ENCODE results near the gene ELOVL7. TPM values are rescaled to one million over a fixed set of nuclear protein-coding genes. Genes with fewer than 3 reads are reported as not detected.
"Not testable (repeated sequence)": the region's sequence is repeated elsewhere in the genome, so short reads cannot be mapped to it uniquely, and the experiment has no call there.

The ELOVL7 gene
- total RNA-seq, 1 donor from 2014 or later = 17.5 TPM

DNA sequence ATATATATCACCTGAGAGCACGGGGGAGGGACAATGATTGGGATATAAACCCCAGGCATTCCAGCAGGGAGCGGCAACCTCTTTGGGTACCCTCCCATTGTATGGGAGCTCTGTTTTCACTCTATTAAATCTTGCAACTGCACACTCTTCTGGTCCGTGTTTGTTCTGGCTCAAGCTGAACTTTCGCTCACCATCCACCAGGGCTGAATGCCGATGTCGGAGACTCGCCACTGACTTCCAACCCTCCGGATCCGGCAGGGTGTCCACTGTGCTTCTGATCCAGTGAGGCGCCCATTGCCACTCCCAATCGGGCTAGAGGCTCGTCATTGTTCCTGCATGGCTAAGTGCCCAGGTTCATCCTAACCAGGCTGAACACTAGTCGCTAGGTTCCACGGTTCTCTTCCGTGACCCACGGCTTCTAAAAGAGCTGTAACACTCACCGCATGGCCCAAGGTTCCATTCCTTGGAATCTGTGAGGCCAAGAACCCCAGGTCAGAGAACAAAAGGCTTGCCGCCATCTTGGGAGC lies 48.6 kb downstream of the ELOVL7 start:
- not testable (repeated sequence) for DNase-seq (ENCODE audit: low read depth)

DNA sequence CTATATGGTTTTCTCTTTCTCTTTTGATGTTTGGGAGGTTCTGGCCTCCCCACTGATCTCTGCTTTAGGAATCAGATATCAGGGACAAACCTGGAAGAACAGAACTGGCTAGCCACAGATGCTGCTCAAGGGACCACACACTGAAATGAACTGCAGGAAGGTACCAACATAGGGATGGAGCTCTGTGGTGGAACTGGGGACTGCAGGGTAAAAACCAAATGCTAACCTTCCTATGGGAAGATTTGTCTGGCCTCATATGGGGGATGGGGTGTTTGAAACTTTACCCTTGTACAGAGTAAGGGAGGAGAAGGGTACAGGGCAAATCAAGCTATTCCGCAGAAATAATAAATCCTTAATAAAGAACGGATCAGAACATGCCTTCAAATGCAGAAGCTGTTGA lies 49.4 kb downstream of the ELOVL7 start:
- no peak for DNase-seq (ENCODE audit: low read depth)

DNA sequence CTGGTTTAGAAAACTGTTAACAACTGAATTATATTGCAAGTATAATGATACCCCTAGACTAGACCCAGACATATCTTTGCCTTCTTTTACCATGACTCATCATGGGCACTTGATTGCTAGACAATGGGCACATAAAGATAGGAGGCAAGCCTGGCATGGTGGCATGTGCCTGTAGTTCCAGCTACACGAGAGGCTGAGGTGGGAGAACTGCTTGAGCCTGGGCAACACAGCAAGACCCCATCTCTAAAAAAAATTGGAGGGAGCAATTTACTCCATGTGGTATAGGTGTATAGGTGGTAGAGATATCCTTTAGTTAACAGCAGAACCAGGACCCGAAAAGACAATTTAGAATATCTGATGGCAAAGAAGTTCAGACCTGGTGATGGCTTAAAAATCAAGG lies 51.6 kb downstream of the ELOVL7 start:
- no peak for DNase-seq (ENCODE audit: low read depth)

DNA sequence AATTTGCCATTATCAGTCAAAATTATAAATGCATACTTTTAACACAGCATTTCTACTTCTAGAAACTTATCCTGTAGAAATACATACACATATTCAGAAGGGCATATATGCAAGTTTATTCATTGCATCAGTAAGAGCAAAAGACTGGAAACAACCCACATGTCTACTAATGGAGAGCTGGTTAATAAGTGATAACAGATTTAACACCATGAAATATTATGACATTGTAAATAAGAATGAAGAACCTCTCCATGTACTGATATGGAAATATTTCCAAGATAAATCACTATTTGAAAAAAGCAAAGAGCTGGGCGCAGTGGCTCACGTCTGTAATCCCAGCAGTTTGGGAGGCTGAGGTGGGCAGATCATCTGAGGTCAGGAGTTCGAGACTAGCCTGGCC lies 54.5 kb downstream of the ELOVL7 start:
- DNase-seq (ENCODE audit: low read depth) = peak; percentile 9

DNA sequence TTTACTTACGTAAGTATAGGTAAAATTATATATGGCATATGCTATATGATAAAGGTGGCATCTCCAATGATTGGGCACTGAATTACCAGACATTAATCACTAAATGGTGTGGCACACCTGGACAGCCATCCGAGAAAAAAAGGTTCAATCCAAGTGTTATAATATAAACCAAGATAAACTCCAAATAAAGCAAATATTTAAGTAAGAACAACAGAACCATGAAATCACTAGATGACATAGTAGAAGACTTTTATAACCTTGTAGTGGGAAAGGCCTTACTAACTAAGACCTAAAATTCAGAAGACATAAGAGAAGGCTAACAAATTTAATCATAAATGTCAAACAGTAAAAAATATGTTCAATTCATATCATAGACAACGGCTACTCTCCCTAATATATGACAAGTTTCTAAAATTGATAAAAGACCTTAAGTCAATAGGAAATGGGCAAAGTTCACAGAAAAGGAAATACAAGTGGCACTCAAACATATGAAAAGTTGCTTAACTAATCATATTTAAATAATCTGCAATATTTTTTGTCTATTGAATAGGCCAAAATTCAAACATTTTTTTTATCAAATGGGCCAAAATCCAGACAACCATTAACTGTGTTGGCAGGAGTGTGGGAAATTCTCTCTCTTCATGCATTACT lies 55.1 kb downstream of the ELOVL7 start:
- DNase-seq (ENCODE audit: low read depth) = no peak

DNA sequence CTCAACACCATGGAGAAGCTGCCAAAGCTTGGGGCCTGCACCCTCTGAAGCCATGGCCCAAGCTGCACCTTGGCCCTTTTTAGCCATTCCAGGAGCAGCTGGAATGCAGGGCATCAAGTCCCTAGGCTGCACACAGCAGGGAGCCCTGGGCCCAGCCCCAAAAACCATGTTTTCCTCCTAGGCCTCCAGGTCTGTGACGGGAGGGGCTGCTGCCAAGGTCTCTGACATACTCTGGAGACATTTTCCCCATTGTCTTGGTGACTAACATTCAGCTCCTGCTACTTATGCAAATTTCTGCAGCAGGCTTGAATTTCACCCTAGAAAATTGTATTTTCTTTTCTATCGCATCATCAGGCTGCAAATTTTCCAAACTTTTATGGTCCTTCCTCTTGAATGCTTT lies 64.6 kb downstream of the ELOVL7 start:
- DNase-seq (ENCODE audit: low read depth) = peak; percentile 25

DNA sequence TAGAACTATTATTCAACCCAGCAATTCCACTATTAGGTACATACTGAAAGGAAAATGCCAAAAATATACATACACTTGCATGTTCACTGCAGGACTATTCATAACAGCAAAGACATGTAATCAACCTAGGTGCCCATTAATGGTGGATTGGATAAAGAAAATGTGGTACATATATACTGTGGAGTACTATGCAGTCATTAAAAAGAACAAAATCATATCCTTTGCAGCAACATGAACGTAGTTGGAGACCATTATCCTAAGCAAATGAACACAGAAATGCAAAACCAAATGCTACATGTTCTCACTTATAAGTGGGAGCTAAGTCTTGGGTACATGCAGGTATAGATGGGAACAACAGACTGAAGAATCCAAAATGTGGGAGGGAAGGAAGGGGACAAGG lies 67.7 kb downstream of the ELOVL7 start:
- no peak for DNase-seq (ENCODE audit: low read depth)

DNA sequence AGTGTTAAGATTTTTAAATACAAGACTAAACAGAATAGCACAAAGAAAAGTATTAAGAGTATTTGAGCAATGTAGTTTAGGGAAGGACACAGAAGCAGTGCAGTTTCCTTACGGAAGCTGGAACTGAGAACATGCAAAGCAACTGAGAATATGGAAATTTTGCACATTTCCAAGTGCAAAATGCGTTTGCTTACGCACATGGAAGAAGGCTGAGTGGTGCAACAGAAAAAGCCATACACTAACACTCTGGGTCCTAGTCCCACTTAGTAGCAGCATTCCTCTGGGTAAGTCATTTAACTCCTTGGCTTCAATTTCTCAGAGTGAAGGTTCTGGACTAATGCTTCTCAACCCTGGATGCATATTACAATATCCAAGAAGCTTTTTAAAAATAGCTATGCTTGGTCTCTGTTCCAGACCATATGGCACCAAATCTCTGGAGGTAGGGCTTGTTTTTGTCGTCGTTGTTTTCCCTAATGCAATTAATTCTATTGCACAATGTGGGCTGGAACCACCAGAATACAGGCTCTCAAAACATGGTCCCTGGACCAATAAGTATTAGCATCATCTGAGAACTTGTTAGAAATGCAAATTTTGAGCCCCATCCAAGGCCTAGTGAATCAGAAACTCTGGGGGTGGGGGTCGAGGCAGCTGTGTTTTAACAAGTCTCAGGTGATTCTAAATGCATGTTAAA lies 78.9 kb downstream of the ELOVL7 start:
- DNase-seq (ENCODE audit: low read depth) = no peak

DNA sequence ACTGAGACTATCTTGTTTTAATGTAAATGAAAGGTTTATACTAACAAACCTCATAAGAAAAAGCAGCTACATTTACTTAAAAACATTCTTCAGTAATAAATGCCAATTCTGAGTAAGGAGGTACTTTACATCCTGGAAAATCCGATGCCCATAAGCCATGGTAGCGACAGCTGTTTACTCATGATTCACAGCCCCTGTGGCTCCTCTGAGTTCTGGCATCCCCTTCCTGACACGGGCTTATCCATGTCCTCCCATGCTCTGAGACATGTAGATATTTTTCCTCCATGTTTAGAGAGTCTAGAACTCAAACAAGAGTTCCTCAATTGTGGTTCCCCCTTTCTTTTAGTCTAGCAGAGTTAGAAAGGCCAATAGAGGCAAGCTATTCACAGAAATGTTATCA lies 81.0 kb downstream of the ELOVL7 start:
- no peak for DNase-seq (ENCODE audit: low read depth)

DNA sequence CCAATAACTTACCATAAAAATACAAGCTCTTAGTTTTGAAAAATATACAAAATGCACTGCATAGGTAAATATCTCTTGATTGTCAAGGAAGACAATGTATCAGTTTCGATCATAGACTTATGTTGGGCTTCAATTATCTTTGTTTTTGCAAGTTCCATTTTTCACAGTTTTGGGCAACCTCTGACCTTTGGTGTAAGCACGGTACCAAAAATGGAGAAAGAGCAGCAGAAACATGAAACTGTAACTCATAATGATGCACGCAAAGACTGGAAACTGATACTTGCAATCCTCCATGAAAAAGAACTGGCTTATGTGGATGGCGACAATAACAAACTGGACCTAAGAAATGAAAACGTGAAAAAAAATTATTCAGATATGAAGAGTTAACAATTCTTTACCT lies 89.6 kb downstream of the ELOVL7 start:
- DNase-seq (ENCODE audit: low read depth) = no peak

DNA sequence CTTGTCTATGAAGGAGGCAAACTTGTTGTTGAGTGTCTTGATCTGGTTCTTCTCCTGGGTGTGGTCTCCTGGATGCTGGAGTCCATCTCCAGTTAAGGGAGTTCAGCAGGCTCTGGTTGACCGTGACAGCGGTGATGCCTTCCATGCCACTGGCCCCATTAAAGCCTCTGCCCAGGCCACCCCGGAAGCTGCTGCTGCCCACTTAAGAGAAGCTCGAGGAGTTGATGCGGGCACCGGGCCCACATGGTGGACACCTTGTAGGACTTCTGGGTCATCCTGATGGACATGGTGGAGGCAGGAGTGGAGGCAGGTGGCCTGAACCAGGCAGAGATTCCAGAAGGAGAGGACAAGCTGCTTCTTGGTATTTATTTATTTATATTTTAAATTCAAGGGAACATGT lies 99.4 kb downstream of the ELOVL7 start:
- no peak for DNase-seq (ENCODE audit: low read depth)

DNA sequence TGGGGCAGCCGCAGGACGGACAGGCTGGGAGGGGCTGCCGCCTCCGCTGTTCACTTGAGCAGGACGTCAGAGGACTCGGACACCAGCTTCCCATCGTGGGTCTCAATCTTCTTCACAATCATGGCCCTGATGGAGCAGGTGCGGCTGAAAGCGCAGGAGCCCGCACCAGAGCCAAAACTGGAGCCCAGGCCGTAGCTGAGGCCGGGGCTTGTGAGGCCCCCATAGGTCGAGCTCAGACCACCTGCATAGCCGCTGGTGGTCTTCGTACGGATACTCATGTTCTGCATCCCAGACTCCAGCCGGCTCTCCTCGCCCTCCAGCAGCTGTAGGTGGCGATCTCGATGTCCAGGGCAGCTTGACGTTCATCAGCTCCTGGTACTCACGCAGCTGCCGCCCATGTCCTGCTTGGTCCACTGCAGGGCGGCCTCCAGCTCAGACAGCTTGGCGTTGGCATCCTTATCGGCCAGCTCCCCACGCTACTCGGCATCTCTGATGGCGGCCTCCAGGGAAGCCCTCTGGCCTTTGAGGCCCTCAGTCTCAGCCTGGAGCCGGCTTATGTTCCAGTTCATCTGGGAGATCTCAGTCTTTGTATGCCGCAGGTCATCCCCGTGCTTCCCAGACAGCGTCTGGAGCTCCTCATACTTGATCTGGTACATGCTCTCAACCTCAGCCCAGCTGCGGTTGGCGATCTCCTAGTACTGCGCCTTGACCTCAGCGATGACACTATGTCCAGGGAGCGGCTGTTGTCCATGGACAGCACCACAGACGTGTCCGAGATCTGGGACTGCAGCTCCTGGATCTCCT lies 100.4 kb downstream of the ELOVL7 start:
- no peak for DNase-seq (ENCODE audit: low read depth)

DNA sequence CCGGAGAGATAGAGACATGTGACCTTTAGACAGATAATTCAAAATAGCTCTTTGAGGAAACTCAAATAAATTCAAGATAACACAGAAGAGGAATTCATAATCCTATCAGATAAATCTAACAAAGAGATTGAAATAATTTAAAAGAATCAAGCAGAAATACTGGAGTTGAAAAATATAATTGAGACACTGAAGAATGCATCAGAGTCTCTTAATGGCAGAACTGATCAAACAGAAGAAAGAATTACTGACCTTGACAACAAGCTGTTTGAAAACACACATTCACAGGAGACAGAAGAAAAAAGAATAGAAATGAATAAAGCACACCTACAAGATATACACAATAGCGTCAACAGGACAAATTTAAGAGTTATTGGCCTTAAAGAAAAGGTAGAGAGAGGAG lies 103.7 kb downstream of the ELOVL7 start:
- DNase-seq (ENCODE audit: low read depth) = no peak

DNA sequence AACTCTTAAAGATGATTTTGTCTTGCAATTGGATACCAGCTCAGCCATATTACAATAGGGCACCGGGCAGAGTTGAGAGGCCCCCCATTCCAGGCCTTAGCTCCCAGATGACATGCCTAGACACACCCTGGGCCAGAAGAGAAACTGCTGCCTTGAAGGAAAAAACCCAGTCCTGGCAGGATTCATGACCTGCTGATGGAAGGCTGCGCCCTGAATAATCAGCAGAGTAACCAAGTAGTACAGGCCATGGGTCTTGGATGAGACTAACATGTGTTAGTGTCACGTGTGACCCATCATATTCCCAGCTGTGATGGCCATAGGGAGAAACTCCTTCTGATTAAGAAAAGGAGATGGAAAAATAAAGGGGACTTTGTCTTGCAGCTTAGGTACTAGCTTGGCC lies 105.1 kb downstream of the ELOVL7 start:
- no peak for DNase-seq (ENCODE audit: low read depth)

DNA sequence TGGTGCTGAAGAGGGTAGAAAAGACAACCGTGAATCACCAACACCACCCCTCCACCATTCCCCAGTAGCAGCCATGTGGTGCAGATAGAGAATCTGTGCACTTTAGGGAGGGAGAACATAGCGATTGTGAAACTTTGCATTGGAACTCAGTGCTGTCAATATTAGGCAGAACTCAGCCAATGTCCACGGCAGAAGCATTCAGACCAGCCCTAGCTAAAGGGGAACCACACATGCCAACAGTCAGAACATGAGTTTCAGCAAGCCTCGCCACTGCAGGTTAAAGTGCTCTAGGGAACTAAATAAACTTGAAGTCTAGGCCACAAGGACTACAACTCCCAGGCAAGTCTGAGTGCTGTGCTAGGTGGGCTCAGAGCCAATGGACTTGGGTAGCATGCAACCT lies 105.6 kb downstream of the ELOVL7 start:
- DNase-seq (ENCODE audit: low read depth) = no peak

DNA sequence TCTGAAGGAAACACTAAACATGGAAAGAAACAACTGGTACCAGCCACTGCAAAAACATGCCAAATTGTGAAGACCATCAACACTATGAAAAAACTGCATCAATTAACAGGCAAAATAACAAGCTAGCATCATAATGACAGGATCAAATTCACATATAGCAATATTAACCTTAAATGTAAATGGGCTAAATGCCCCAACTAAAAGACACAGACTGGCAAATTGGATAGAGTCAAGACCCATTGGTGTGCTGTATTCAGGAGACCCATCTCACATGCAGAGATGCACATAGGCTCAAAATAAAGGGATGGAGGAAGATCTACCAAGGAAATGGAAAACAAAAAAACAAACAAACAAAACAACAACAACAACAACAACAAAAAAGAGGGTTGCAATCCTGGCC lies 113.2 kb downstream of the ELOVL7 start:
- not testable (repeated sequence) for DNase-seq (ENCODE audit: low read depth)

DNA sequence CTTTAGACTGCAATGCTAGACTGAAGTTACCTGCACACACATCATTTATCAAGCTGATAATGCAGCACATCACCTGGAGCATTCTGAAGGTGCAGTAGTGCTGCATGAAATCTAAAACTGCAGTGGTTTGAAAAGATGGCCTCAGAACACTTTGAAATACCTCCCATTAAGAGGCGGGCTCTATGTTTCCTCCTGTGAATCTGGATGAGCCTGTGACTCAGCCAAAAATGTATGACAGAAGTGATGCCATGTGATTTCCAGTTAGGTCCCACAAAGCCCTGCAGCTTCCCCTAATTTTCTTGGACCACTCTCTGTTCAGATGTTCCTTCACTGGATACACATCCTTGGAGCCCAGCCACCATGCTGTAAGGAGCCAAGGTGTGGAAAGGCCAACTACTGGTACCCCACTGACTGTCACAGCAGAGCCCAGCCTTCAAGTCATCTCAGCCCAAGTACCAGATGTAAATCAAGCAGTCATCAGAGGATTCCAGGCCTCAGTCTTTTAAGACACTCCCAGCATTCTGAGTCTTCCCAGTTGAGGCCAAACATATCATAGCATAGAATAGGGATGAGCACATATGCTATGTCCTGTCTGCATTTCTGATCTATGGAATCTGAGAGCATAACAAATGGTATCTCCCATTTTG lies 116.9 kb downstream of the ELOVL7 start:
- DNase-seq (ENCODE audit: low read depth) = no peak

DNA sequence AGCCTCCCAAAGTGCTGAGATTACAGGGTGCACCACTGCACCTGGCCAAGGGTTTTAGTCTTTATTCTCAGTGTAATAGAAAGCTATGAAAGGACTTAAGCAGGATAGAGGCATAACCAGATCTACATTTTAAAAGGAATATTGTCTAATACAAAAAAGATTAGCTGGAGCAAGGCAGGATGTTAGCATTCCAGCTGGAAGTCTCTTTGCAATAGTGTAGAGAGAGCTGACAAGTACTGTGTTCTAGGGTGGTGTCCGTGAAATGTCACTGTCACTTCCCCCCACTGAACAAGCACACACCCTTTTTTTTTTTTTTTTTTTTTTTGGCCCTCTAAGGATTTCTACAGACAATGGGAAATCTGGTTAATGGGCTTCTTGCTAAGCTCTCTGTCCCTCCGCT lies 119.9 kb downstream of the ELOVL7 start:
- no peak for DNase-seq (ENCODE audit: low read depth)

DNA sequence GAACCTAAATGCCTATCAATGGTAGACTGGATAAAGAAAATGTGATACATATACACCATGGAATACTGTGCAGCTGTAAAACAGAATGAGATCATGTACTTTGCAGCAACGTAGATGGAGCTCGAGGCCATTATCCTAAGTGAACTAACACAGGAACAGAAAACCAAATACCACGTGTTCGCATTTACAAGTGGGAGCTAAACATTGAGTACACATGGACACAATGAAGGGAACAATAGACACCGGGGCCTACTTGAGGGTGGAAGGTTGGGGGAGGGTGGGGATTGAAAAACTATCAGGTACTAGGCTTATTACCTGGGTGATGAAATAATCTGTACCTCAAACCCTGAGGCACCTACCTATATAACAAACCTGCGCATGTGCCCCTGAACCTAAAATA lies 121.7 kb downstream of the ELOVL7 start:
- no peak for DNase-seq (ENCODE audit: low read depth)

DNA sequence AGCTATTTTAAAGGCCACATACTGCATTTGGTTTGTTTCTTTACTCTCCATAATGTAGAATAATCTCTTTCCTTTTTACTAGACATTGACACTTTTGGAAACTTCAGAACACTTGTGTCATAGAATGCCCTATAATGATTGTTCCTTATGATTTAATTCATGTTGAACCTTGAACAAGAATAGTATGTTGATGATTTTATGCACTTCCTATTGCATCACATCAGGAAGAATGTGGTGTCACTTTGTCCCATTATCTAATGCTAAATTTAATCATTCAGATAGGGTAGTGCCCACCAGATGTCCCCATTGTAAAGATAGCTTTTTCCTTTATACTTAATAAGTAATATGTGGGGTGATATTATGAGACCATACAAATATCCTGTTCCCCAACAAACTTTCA lies 124.7 kb downstream of the ELOVL7 start:
- DNase-seq (ENCODE audit: low read depth) = no peak

DNA sequence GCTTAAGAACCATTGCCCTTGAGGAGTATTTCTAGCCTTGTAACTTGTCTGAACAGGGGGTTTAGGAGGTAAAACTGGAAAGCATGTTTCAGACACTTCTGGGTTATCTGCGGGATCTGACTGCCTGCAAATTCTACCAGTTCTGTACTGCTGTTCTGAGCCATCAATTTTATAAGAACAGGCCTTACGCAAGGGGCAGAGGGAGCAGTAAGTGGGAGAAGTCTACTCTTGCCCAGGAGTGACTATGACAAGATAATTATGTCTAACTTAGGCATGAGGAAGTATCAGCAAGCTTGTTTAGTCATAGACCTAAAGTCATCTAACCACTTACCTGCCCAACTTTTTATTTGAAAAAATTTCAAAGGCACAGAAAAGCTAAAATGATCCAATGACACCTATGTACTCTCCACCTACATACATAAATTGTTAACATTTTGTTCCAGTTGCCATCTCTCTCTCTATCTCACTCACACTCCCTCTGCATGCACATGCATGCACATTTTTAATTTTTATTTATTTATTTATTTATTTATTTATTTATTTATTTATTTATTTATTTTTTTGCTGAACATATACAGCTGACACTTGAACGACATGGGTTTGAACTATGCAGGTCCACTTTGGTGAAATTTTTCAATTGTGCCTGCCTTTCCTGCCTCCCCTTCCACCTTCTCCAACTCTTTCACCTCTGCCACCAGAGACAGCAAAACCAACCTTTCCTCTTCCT lies 125.7 kb downstream of the ELOVL7 start:
- no peak for DNase-seq (ENCODE audit: low read depth)

Data from renal cortical epithelial cell (primary cell).